ENCODE measurements around the gene SMARCA2.

SMARCA2 gene

DNA sequence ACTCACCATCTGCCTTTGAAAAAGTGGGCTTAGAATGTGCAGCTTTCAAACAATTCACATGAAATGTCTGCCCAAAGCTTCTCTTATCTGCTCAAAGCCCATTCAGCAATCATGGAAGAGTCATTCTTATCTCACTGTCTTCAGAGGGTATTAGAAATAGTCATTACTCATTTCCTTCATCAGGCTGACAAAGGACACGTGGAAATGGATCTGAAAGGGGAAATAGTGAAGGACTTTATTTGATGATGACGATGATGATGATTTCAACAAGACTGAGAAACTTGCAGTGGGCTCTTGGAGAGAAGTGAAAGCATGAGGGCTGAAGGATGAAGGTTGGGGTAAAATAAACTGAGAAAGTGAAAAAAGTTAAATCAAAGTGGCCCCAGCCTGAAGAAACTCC, 194.3 kb downstream of the SMARCA2 start:
- no peak for DNase-seq

DNA sequence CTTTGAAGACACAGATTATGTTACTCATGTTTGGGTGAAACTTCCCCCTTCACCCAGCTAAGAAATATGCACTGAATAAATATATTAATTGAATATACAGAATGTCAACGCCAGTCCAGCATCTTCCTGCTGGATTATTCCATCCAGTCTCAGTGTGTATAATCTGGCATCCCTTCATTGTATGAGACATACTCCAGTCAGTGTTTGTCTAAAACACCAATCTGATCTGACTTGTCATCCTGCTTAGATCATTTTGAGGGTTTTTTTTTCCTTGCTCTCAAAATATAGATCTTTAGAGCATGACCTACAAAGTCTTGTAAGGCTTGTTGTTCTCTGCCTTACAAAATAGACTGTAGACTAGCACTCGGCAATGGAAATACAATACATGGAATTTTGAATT, 195.1 kb downstream of the SMARCA2 start:
- DNase-seq: no peak

DNA sequence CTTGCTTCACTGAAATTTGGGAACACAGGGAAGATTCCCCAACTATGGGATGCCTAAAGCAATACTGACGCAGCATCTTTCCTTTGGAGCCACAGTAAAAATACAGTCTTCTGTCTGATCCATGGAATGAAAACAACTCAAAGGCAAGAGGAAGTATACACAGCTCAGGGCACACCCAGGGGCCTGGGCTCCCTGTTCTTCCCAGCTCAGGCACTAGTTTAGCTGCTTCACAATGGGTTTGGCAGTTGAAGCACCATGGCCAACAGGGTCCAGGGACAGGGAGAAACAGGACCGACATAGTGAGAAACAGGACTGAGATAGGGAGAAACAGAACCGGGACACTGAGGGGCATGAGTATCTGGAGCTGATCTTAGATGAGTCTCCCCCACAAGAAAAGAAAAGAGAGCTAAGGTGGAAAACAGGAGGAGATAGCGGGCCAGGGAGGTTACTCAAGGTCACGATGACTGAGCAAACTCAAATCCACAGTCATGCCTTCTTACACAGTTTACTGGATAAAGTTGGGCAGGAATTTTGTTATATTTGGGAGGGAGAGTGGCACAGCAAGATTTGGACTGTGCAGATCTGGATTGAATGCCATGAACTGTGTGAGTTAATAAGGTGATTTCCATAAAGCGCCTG, 198.8 kb downstream of the SMARCA2 start:
- DNase-seq: no peak

DNA sequence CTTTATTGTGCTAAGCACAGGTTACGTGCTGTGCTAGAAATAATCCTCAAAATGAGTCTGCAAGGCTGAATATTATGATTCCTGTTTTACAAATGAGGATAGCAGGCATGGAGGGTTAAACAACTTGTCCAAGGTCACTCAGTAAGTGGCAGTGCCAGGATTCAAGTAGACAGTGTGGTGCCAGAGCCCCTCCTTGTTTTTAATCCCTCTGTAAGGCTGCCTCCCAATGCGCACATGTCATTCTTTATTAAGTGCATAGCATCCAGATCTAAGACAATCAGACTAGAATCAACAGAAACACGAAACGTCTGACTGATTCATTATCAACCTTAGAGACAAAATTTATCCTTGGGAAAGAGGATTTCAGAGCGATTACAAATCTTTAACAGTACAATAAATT, 199.6 kb downstream of the SMARCA2 start:
- DNase-seq: no peak

DNA sequence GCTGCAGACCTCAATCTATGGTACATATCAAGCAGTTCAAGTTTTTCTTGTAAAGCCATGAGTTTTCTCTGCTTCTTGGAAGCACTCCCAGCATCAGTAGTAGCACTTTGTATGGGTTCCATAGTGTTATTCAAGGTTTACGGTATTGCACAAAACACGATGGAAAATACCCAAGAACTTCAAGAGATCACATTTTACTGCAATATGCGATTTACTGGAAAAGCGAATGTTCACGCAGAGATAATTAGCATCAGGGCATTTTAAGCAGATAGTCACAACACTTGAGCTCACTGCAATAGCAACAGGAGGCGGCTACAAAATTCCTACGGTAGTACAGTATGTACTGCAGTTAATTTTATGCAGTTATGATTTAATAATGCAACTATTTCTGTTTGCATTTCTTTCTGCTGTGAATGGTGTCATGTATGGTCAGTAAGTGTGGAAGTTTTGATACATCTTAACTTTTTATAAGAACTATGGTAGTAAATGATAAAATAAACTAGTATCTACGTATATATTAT, 200.8 kb downstream of the SMARCA2 start:
- DNase-seq: no peak

DNA sequence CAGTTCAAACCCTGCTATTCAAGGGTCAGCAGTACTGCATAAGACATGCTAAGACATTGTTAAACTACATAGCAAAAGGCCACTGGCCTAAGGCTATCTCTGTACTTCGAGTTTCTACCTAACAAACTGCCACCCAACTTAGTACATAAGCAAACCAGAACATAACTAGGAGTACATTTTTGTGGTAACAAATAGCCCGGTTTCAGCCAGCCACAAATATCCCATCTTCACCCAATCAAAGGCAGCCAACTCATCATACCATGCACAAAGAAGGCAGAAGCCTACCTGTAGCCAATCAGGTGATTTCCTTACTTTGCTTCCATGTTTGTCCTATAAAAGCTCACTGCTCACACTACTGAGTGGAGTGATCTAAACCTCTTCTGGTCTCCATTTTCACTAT, 201.4 kb downstream of the SMARCA2 start:
- DNase-seq: no peak

DNA sequence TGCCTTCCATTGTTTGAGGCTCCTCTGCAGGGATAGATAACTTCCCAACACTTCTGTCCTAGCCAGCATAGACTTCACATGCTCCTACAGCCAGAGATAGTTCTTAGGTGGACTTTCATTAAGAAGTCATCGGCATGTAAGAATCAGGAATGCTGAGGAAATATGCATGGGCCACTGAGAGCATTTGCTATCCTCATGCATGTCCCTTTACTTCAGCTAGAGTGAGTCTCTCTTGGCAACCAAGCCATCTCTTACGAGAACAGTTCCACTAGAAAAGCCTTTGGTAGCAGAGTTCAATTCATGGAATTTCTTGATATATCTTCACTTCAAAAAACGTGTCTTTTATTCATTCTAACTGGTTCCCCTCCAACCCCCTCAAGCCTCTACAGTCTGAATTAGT, 202.4 kb downstream of the SMARCA2 start:
- no peak for DNase-seq

DNA sequence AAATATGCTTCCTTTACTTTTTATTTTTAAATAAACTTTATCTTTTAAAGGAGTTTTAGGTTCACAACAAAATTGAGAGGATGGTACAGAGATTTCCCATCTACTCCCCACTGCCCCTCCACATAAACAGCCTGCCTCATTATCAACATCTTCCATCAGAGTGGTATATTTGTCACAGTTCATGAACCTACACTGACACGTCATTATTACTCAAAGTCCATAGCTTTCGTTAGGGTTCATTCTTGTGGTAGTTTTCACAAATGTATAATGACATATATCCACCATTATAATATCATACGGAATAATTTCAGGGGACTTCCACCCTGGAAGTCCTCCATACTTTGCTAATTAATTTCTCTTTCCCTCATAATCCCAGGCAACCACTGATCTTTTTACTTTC, 204.9 kb downstream of the SMARCA2 start:
- no peak for DNase-seq

DNA sequence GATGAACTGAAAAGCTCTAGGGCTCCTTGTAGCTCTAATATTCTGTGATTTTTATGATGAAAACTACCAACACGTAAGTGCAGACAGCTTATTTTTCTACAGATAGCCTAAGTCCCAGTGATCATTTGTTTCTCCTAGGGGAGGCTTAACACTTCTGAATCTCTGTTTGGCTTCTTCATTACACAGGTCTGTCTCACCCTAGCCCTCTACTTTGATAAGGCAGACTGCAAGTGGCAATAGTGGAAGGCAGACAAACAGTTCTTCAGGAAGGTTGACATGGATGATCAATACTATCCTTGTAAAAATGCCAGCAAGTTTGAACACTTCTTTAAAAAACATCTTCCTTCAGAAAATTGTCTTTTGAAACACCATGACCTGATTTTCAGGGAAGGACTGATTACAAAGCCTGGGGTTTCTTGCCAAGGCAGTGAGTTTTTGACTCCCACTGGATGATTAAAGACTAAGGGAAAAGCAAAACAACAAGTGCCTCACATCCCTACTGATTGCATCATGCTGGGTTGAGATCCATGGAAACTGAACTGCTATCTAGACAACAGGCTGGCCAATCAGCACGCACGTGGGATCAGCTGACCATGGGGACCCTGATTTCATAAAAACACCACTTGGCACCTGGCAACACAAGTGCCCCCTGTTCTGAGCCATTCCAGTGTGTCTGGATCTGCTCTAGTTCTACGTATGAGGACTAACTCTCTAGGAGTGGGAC, 212.2 kb downstream of the SMARCA2 start:
- peak in 1 of 51 donors; percentile 19 for DNase-seq

DNA sequence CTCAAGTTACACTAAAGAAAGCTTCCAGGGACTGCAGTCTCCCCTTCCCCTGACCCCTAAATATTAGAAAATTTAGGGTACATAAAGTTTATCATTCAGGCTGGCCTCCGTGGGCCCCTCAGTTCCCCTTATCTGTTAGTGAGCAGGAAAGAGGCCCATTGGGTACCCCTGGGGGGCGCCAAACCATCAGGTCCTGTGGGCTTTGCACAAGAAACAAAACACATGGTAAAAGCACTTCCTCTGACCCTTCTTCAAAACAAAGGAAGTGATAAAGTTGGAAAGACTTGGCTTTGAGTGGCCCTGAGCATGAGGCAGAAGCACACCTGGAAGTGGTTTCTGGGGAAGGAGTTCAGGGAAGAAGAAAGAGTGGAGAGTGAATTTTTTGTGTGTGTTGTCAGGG, 213.0 kb downstream of the SMARCA2 start:
- DNase-seq: peak in 18 of 51 donors; percentile 0 to 44 (median 18)

DNA sequence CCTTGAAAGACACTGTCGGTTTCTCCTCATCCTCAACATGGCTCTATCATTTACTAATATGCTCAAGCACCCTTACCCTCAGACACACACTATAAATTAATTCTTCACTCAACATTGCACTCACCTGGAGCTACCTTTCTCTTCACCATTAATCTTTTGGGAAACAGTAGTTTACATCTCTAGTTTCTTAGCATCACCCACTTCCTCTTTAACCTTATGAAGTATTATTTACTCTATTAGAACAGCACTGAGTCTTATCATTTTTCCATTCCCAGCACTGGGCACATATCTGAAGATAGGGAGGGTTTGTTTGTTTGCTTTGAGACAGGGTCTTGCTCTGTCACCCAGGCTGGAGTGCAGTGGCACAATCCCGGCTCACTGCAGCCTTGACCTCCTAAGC, 213.5 kb downstream of the SMARCA2 start:
- no peak for DNase-seq

DNA sequence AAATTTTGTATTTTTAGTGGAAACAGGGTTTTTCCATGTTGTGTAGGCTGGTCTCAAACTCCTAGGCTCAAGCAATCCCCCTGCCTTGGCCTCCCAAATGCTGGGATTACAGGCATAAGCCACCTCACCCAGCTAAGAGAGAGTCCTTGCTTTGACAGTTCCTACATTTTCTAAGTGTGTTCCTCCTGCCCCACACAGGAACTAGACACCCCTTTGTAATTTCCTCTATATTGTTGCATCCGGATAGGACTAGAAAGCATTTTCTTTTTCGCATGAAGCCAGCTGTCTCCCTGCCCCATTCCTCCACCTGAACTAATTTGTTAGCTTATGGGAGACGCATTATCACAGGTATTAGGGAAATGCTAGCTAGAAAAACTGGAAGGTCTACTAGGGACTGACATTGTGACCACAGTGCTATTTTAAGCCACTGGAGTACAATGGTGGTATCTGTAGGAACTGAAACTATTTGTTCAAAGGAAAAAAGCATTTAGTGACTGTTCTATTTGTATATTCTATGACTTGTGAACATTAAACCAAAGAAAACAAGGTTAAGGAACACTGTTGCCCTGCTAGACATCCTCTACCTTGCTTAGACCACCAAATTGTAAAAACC, 214.1 kb downstream of the SMARCA2 start:
- peak in 1 of 51 donors; percentile 16 for DNase-seq

DNA sequence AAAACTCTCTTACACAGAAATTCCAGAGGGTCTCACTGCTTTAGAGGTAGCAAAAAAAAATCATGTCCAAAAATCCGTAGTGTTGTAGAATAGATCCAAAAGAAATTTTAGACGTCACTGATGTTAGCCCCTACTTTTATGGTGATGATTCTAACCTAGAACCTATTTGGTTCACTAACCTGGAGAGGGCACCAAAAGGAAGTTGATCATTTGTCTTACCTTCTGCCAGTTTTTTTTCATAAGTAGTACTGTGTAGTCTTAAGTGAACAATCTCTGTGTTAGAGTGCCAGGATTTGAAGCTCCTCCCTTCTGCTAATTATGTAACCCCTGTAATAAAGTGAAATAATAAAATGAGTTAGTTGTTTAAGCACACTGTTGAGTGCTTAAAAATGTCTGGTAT, 215.2 kb downstream of the SMARCA2 start:
- DNase-seq: no peak

DNA sequence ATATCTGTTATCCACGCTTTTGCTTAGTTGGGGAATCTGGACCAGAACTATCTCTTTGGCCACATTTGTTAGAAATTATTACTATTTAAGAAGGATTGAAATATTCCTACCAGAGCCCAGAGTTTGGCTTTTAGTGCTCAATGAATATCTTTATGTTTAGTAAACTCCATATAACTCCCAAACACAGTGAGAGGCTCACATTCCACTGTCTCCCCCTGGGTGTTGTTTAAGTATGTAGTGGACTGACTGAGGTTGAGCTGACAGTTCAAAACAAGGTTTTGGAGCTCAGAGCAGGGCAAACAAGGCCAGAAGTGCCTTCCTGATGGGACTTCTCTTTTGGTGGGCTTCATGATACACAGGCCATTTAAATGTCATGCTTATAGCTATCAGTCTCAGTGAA, 216.0 kb downstream of the SMARCA2 start:
- DNase-seq: no peak

DNA sequence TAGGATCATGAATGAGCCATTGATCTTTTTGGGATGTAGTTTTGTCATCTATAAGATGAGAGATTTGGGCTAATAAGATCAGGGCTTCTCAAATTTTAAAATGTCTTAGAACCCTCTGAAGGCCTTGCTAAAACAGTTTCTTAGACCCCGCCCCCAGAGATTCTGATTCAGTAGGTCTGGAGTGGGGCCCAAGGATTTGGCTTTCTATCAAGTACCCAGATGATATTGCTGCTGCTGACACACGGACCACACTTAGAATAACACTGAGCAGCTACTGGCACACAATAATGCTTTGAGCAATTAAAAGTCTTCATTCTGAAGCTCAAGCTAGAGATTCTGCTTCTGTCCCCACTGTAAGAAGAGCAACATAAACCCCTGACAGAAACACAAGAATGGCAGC, 216.7 kb downstream of the SMARCA2 start:
- no peak for DNase-seq

DNA sequence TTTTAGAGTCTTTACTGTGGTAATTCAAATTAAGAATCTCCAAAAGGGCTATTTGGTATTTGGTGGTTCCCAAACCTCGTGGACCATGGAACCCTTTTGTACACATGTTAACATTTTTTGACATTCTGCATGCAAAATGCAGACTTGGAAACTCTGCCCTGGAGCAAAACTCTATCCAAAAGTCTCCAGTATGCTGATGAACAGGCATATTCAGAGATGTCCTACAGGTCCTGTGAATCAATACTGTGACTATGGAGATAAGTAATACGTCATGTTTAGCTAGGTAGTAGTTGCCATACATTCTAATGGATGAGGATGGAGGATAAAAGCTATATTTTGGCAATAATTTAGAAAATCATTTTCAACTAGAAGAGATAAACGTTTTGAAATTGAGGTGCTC, 218.1 kb downstream of the SMARCA2 start:
- no peak for DNase-seq

DNA sequence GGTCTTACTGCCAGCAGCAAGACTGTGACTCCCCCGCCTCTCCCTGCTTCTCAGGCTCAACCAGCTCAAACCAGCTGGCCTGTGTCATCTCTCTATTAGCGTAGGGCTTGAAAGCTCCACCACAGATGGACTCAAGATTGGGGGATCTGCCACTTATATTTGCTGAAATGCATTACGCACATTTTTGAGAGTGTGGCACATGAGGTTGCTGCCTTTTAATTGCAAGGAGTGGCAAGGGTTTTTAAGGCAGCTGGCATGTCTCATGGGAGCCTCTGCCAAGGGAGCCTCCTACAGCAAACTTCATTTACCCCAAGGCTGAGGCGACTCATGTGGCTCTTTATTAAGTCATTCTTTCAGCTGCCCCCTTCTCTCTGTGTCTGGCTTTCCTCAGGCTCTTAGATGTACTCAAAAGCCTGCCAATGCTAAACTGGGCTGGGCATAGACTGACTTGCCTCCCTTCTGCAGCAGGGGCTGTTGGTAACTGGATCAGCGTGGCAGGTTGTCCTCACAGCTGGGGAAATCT, 219.3 kb downstream of the SMARCA2 start:
- DNase-seq: peak in 2 of 51 donors; percentile 0 to 34

DNA sequence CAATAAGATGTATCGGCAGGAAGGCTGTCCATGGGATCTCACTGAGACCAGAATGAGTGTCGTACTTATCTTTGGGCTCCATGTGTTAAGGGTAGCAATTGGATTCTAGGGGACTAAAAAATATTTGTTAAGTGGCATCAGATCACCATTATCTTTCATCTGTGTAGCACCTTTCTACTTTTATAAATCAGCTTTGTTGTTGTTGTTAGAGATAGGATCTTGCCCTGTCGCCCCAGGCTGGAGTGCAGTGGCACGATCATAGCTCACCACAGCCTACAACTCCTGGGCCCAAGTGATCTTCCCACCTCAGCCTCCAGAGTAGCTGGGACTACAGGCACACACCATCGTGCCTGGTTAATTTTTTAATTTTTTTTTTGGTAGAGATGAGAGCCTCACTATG, 220.5 kb downstream of the SMARCA2 start:
- no peak for DNase-seq

DNA sequence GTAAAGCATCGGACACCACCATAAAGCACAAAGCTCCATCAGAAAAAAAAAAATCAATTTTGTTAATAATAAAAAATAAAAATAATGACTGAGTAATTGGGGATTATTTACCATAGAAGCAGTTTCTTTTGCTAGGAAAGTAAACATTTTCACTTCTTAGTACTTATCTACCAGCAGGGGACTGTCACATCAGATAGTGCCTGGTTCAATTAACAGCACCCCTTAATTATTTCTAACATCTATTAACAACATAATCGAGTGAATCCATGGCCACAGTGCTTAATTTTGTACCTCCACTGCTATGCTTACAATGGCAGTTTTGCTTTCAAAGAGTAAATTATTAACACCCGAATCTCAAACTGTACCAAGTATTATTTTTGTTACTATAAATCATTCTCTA, 221.7 kb downstream of the SMARCA2 start:
- no peak for DNase-seq

DNA sequence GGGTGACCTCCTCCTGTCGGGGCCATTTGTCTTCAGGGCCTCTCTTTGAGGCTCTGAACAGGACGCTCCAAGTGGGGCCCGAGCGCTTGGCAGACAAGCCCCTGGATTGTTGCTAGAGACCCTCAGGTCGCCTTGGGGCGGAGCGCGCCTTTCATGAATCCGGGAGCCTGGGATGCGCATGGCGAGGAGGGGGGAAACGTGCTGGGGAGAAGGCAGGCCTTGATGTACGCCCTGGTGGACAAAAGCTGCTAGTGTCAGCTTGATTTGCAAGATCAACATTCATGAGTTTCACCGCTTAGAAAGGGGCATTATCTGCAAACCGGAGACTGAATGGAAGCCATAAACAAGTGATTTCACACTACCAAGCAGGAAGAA, 226.3 kb downstream of the SMARCA2 start:
- peak in 33 of 51 donors; percentile 6 to 92 (median 55) for DNase-seq

DNA sequence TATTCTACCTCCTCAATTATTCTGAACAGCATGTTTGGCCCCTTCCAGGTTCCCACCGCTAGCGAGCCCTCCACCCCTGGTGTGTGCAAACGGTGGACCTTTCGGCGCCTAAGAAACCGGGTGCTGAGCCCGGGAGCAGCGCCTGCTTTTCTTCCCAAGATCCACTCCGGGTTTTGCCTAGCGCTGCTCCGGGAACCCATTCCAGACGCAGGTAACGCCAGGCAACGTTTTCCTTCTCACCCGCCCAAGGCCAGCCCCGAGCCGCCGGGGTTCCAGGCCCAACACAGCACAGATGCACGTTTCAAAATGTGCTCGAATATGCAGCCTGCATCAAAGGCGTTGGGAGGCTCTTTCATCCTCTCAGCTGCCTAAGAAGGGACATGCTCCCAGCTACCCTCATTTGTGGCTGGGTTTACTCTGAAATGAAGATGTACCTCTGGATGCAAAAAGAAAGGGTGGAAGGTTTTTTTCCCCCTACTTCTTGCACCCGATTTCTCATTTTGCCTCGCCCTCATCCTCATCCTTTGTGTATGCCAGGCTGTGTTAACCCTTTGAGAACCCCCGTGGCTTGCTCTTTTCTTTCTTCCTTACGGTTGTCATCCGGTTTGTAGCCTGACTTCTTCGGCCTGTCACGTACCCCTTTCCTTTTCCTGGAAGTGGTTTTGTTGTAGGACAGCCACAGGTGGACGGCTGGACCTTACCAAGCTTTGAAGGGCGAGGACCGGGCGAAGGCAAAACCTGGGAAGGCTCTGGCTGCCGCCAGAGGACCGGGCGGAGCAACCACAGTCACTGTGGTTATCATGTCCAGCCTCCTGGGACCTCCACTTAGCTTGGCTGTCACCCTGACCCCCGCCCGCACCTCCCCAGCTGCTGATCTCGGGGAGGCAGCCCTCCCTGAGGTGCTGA, 226.9 kb downstream of the SMARCA2 start:
- peak; percentile 21 to 94 (median 75) for DNase-seq
